ENCODE results near the gene CAPN12. TPM values are rescaled to one million over a fixed set of nuclear protein-coding genes. Genes with fewer than 3 reads are reported as not detected.

Gene CAPN12
- total and polyA plus RNA-seq, 4 donors, result 3.8 to 28.7 (median 8.8) TPM

- TF ChIP-seq REST (IDR thresholded peaks at IDR 0.05) (no peak), ATF3 (IDR thresholded peaks at IDR 0.05) (no peak), HNF4G (IDR thresholded peaks at IDR 0.05) (peak; percentile 55), EGR1 (IDR thresholded peaks at IDR 0.05; ENCODE audit: low read depth in 2 of 2) (no peak), FOXA2 (IDR thresholded peaks at IDR 0.05) (no peak), RXRA (IDR thresholded peaks at IDR 0.05) (peak; percentile 45 to 70)
Observed at GRCh38 chr19:38695317-38695683, 49.0 kb downstream of the CAPN12 start (continued).

- H3K36me3 ChIP-seq (ENCODE audit: control insufficient read depth in 4 of 4, insufficient read depth in 3 of 4, low read depth in 1 of 4, low read length in 3 of 4), result no peaks in the 10 kb centered on the region
- WGBS, result 73% methylated on average over 19 of the region's 19 CpGs
- no peak for DNase-seq (ENCODE audit: low spot score)
- no peak overlapping the region for H3K4me3 ChIP-seq (ENCODE audit: low read depth in 1 of 3, low read length in 3 of 3)
- no peaks in the 10 kb centered on the region for H3K27me3 ChIP-seq (ENCODE audit: control insufficient read depth in 4 of 4, insufficient read depth in 4 of 4, low read length in 3 of 4)
- no peak for TF ChIP-seq GABPA (IDR thresholded peaks at IDR 0.05 in 1 of 2, conservative IDR thresholded peaks at IDR 0.05 in 1 of 2)
- H3K9me3 ChIP-seq (ENCODE audit: control insufficient read depth in 4 of 4, low read length in 3 of 4), result no peaks in the 10 kb centered on the region
- H3K9ac ChIP-seq (ENCODE audit: low read depth in 1 of 2, low read length in 2 of 2), result no peak overlapping the region
- peak overlapping the region; percentile 49 to 69 for H3K27ac ChIP-seq (ENCODE audit: low read depth in 1 of 2, low read length in 2 of 2)
- peaks cover 16 to 65% (median 46%) of the 10 kb centered on the region in 4 donors for H3K4me1 ChIP-seq (ENCODE audit: control insufficient read depth in 4 of 4, insufficient read depth in 4 of 4, low read length in 3 of 4)
Observed at GRCh38 chr19:38693380-38694223, 50.7 kb downstream of the CAPN12 start.

GRCh38 chr19:38692458-38693379 is 51.6 kb downstream of the CAPN12 start:
- no peaks in the 10 kb centered on the region for H3K9me3 ChIP-seq (ENCODE audit: control insufficient read depth in 4 of 4, low read length in 3 of 4)
- peaks cover 15 to 56% (median 39%) of the 10 kb centered on the region in 4 donors for H3K4me1 ChIP-seq (ENCODE audit: control insufficient read depth in 4 of 4, insufficient read depth in 4 of 4, low read length in 3 of 4)
- WGBS, result 82% methylated on average over 25 of the region's 25 CpGs
- no peaks in the 10 kb centered on the region for H3K27me3 ChIP-seq (ENCODE audit: control insufficient read depth in 4 of 4, insufficient read depth in 4 of 4, low read length in 3 of 4)
- no peak overlapping the region for H3K4me3 ChIP-seq (ENCODE audit: low read depth in 1 of 3, low read length in 3 of 3)
- H3K36me3 ChIP-seq (ENCODE audit: control insufficient read depth in 4 of 4, insufficient read depth in 3 of 4, low read depth in 1 of 4, low read length in 3 of 4), result no peaks in the 10 kb centered on the region
- TF ChIP-seq FOXA2 (IDR thresholded peaks at IDR 0.05) (no peak), RXRA (IDR thresholded peaks at IDR 0.05) (no peak), HNF4G (IDR thresholded peaks at IDR 0.05) (no peak), SP1 (IDR thresholded peaks at IDR 0.05) (no peak), YY1 (IDR thresholded peaks at IDR 0.05) (no peak), EGR1 (IDR thresholded peaks at IDR 0.05; ENCODE audit: low read depth in 2 of 2) (no peak), JUND (IDR thresholded peaks at IDR 0.05) (no peak), TAF1 (conservative IDR thresholded peaks at IDR 0.05) (no peak), FOXA1 (IDR thresholded peaks at IDR 0.05) (no peak), GABPA (IDR thresholded peaks at IDR 0.05 in 1 of 2, conservative IDR thresholded peaks at IDR 0.05 in 1 of 2) (no peak), MAX (IDR thresholded peaks at IDR 0.05) (no peak), ATF3 (IDR thresholded peaks at IDR 0.05) (no peak)
- H3K9ac ChIP-seq (ENCODE audit: low read depth in 1 of 2, low read length in 2 of 2), result no peak overlapping the region
- peak overlapping the region; percentile 49 to 69 for H3K27ac ChIP-seq (ENCODE audit: low read depth in 1 of 2, low read length in 2 of 2)
- DNase-seq (ENCODE audit: low spot score), result no peak
